Transverse colon (tissue), 4 donors: ENCODE results near the gene SUMF1. TPM values are rescaled to one million over a fixed set of nuclear protein-coding genes. Genes with fewer than 3 reads are reported as not detected.

Experiments
- DNase-seq: peaks from one replicate; pipeline ENCODE4 v3.0.0-alpha.2; 2019
- H3K27ac ChIP-seq, 4 donors: fragments of 200-600 bp; sonication (generic); 2 replicates each; pipeline ENCODE4 v1.5.1; 2016 to 2018; ENCODE audit warnings: inconsistent platforms in 4 of 4
- H3K27me3 ChIP-seq: fragments of 200-600 bp; sonication (generic); 2 replicates; pipeline ENCODE4 v1.5.1; 2017; ENCODE audit warnings: inconsistent platforms
- H3K36me3 ChIP-seq, 4 donors: fragments of 200-600 bp; sonication (generic); 2 replicates each; pipeline ENCODE4 v1.5.1; 2017 to 2019; ENCODE audit warnings: inconsistent platforms in 4 of 4
- H3K4me1 ChIP-seq, 4 donors: fragments of 200-600 bp; sonication (generic); 2 replicates each; pipeline ENCODE4 v1.5.1; 2017 to 2020; ENCODE audit warnings: inconsistent platforms in 4 of 4
- H3K4me3 ChIP-seq, 4 donors: fragments of 200-600 bp; sonication (generic); 1 replicate in 1 of 4; 2 replicates in 3 of 4; pipeline versions ENCODE4 v1.5.1 to v1.6.1; 2017 to 2019; ENCODE audit warnings: inconsistent platforms in 4 of 4
- H3K9me3 ChIP-seq, 2 donors: fragments of 200-600 bp; sonication (generic); 2 replicates each; pipeline ENCODE4 v1.5.1; 2017 to 2019; ENCODE audit warnings: inconsistent platforms in 2 of 2
- EP300 ChIP-seq: sonication (generic); formaldehyde crosslinking; IDR thresholded peaks from one replicate; pipeline ENCODE4 v1.6.1; 2017; ENCODE audit warnings: antibody characterized with exemption, low read depth
- POLR2A ChIP-seq: fragments of 450-650 bp; IDR thresholded peaks from one replicate; pipeline ENCODE4 v1.6.1; 2016; ENCODE audit warnings: antibody characterized with exemption, mild to moderate bottlenecking, moderate library complexity
- POLR2AphosphoS5 ChIP-seq, 3 donors: sonication (generic); formaldehyde crosslinking; IDR thresholded peaks; one replicate each; pipeline ENCODE4 v1.6.1; 2016; ENCODE audit warnings: antibody characterized with exemption in 3 of 3
- WGBS, 2 donors: methylation state at CpG; one replicate each; pipeline ENCODE4 v1.1.5; 2018; ENCODE audit warnings: low coverage in 1 of 2; 5-methylcytosine and 5-hydroxymethylcytosine counted together
- in situ Hi-C, 4 donors: fragments of 200-750 bp; cut with MboI; loops; one replicate each; pipeline versions ENCODE4 v1.15.0 to v1.15.1; 2017; ENCODE audit warnings: low sequenced_read_pairs in 3 of 4, low pct_ligation_motif_present in 1 of 4, low pct_unique_long_range_greater_than_20kb in 1 of 4
- intact Hi-C: fragments of 100-400 bp; cut with DNase I; formaldehyde crosslinking; loops from one replicate; pipeline ENCODE4 v1.15.1; 2023; ENCODE audit warnings: low total_unique reads
- total RNA-seq, 4 donors: library from RNA; depleted of rRNA; stranded (reverse); fragments of >200 nt; gene quantifications; one replicate each; pipeline ENCODE4 v1.1.0, GENCODE V29; 2016
- TF ChIP-seq, protein P1 (sequence below), 5 experiments: fragments of 200-600 bp in 3 of 5; fragments of 450-650 bp in 2 of 5; sonication (generic) in 3 of 5; IDR thresholded peaks; 1 replicate in 2 of 5; 2 replicates in 3 of 5; pipeline ENCODE4 v1.5.1; 2016 to 2017; ENCODE audit warnings: antibody characterized with exemption in 5 of 5, inconsistent platforms in 3 of 5, mild to moderate bottlenecking in 2 of 5, moderate library complexity in 1 of 5

Gene SUMF1
- total RNA-seq, 4 donors from 2014 or later, result 25.1 to 70.5 (median 65.3) TPM

DNA sequence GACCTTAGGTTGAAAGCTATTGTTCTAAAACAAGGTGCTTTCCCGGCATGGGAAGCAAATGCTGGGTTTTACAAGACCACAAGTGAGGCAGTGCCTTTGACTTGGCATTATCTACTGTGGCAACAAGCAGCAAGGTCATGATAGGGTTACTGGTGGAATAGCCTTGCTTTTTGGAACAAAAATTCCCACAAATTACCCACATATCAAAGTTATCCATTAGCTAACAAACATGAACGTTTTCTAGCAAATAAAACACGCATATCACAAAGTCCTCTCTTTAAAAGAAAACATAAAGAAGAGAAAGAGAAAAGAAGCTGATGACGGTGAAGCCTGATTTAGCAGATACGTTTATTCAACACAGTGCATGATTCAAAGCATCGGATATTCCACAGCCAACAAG, 106.3 kb downstream of the SUMF1 start:
- H3K4me1 ChIP-seq, result peaks cover 0 to 8% (median 2%) of the 10 kb centered on the region in 4 donors
- H3K36me3 ChIP-seq, result no peaks in the 10 kb centered on the region
- no peak for TF ChIP-seq POLR2A
- TF ChIP-seq EP300, result no peak
- TF ChIP-seq, protein P1, sequence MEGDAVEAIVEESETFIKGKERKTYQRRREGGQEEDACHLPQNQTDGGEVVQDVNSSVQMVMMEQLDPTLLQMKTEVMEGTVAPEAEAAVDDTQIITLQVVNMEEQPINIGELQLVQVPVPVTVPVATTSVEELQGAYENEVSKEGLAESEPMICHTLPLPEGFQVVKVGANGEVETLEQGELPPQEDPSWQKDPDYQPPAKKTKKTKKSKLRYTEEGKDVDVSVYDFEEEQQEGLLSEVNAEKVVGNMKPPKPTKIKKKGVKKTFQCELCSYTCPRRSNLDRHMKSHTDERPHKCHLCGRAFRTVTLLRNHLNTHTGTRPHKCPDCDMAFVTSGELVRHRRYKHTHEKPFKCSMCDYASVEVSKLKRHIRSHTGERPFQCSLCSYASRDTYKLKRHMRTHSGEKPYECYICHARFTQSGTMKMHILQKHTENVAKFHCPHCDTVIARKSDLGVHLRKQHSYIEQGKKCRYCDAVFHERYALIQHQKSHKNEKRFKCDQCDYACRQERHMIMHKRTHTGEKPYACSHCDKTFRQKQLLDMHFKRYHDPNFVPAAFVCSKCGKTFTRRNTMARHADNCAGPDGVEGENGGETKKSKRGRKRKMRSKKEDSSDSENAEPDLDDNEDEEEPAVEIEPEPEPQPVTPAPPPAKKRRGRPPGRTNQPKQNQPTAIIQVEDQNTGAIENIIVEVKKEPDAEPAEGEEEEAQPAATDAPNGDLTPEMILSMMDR (IDR thresholded peaks at IDR 0.05), result no peak
- TF ChIP-seq POLR2AphosphoS5 (IDR thresholded peaks at IDR 0.05), result no peak
- no peak for DNase-seq
- intact Hi-C loops (no loop called here), in situ Hi-C loops (loop anchor here in 1 of 4 donors (25.0 kb wide), 1 partner anchor 701 kb away; no protein-coding TSS in a partner anchor)
- WGBS, 2 donors, result 84 to 88% methylated on average over 5 to 6 of the region's 6 CpGs
- H3K9me3 ChIP-seq, result no peaks in the 10 kb centered on the region
- H3K27me3 ChIP-seq, result no peaks in the 10 kb centered on the region
- no peak overlapping the region for H3K27ac ChIP-seq
- H3K4me3 ChIP-seq, result no peak overlapping the region

DNA sequence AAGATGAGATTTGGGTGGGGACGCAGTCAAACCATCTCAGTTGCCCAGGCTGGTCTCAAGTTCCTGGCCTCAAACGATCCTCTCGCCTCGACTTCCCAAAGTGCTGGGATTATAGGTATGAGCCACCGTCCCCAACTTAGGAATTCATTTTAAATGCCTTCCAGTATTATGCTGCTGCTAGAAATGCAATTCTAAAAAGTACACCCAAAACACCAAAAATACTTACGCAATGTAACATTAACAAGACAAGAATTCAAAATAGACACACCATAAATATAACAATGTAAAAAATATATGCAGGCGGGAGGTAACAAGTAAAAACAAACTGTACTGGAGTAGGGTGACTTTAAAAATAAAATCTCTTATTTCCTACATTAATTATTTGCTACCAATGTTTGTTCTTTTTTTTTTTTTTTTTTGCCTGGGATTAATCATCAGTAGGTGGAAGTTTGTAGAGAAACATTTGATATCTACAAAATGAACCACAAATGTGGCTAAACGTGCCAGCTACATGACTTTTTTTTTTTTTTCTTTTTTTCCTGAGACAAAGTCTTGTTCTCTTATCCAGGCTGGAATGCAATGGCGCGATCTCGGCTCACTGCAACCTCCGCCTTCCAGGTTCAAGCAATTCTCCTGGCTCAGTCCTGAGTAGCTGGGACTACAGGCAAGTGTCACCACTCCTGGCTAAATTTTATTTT, 107.1 kb downstream of the SUMF1 start:
- no peak overlapping the region for H3K27ac ChIP-seq
- 90 to 94% methylated on average over 12 of the region's 12 CpGs for WGBS, 2 donors
- intact Hi-C loops, result loop anchor here (5.0 kb wide), 1 partner anchor 533 kb away; no protein-coding TSS in a partner anchor
- TF ChIP-seq EP300 (no peak), POLR2A (no peak), POLR2AphosphoS5 (IDR thresholded peaks at IDR 0.05) (no peak)
- TF ChIP-seq, protein P1 (IDR thresholded peaks at IDR 0.05), result no peak
- no peak for DNase-seq
- in situ Hi-C loops, result loop anchor here (10.0 to 25.0 kb wide), 2 partner anchors 275 to 702 kb away; no protein-coding TSS in a partner anchor
- H3K9me3 ChIP-seq, result no peaks in the 10 kb centered on the region
- H3K4me3 ChIP-seq, result no peak overlapping the region
- H3K4me1 ChIP-seq, result peaks cover 0 to 12% (median 6%) of the 10 kb centered on the region in 4 donors
- H3K27me3 ChIP-seq, result no peaks in the 10 kb centered on the region
- H3K36me3 ChIP-seq, result no peaks in the 10 kb centered on the region

DNA sequence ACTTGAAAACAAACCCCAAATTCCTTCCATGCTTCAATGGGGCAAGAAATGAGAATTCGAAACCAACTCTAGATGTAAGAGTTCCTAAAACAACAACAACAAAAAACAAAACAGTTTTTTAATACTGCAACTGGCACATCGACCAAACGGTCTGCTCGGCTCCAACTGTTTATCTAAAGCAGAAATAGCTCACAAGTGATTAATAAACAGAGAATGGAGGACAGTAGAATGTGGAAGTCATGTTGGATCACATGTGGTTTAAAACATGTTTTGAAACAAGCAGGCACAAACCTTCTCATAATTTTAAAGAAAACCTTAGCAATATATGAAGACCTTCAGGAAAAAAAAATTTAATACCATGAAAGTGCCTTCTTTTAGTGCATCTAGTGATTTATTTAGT, 108.8 kb downstream of the SUMF1 start:
- H3K4me1 ChIP-seq, result peaks cover 0 to 12% (median 6%) of the 10 kb centered on the region in 4 donors
- TF ChIP-seq EP300 (no peak), POLR2A (no peak), POLR2AphosphoS5 (IDR thresholded peaks at IDR 0.05) (no peak)
- TF ChIP-seq, protein P1 (IDR thresholded peaks at IDR 0.05), result no peak
- no peaks in the 10 kb centered on the region for H3K36me3 ChIP-seq
- 77 to 82% methylated on average over 4 of the region's 4 CpGs for WGBS, 2 donors
- intact Hi-C loops, result loop anchor here (5.0 kb wide), 1 partner anchor 531 kb away; no protein-coding TSS in a partner anchor
- H3K4me3 ChIP-seq, result no peak overlapping the region
- no peak for DNase-seq
- no peaks in the 10 kb centered on the region for H3K9me3 ChIP-seq
- no peak overlapping the region for H3K27ac ChIP-seq
- H3K27me3 ChIP-seq, result no peaks in the 10 kb centered on the region
- in situ Hi-C loops, result loop anchor here (10.0 to 25.0 kb wide), 2 partner anchors 277 to 704 kb away; no protein-coding TSS in a partner anchor

DNA sequence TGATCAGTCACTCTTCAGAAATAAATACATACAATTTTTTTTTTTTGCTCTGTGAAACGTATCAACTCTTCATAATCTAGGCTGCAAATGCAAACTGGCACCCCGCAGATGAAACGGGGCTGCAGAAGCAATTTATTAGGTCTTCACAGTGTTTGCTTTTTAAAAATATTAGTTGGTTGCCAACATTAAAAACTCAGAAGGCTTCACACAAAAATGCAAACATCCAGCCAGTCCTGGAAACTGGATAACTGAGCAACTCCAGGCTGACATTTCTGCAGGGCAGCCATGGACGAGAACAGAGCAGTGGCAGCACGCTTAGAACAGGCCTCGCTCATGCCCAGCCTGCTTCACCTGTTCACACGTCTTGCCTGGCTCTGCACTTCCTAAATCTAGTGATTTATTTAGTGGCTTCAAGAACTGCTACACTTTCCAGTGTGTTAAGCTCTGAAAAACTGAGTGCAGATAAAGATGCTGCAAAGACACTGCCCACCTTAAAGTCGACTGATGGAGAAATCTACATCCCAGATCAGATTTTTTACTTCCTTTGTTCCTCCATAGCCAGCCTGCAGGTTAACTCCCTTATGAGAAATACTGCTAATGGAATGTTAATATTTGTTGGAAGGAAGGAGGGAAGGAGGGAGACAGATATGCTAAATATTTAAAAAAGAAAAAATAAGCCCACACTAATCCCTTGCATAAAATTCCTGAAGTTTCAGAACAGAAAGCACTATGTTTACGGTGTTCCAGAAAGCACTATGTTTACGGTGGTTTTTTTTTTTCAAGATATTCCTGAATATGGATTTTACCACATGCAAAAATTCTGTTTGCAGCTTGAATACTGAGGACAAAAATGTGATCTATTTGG, 110.3 kb downstream of the SUMF1 start:
- 76 to 83% methylated on average over 6 to 10 of the region's 10 CpGs for WGBS, 2 donors
- peaks cover 0 to 12% (median 6%) of the 10 kb centered on the region in 4 donors for H3K4me1 ChIP-seq
- in situ Hi-C loops, result loop anchor here (10.0 to 25.0 kb wide), 2 partner anchors 278 to 706 kb away; no protein-coding TSS in a partner anchor
- no peak for TF ChIP-seq POLR2AphosphoS5 (IDR thresholded peaks at IDR 0.05)
- TF ChIP-seq POLR2A, result no peak
- TF ChIP-seq, protein P1 (IDR thresholded peaks at IDR 0.05), result no peak
- TF ChIP-seq EP300, result no peak
- no peaks in the 10 kb centered on the region for H3K9me3 ChIP-seq
- no peak for DNase-seq
- H3K27ac ChIP-seq, result no peak overlapping the region
- H3K27me3 ChIP-seq, result no peaks in the 10 kb centered on the region
- H3K4me3 ChIP-seq, result no peak overlapping the region
- intact Hi-C loops, result loop anchor here (5.0 kb wide), 1 partner anchor 529 kb away; no protein-coding TSS in a partner anchor
- no peaks in the 10 kb centered on the region for H3K36me3 ChIP-seq
